K562 treated with DMSO at 1 percent for 24 hours (cell line): ENCODE results near the gene SPATA9. TPM values are rescaled to one million over a fixed set of nuclear protein-coding genes. Genes with fewer than 3 reads are reported as not detected.

Experiments used
- total RNA-seq: library from RNA; unstranded; fragments of 300-600 nt; gene quantifications from 2 replicates; pipeline ENCODE4 v1.2.3, GENCODE V29; 2022; ENCODE audit warnings: low read depth; ENCODE audit not compliant: insufficient read depth

The SPATA9 gene
- not detected in 2 replicates for total RNA-seq

GRCh38 chr5:95682891-95683290 is at the start of gene SPATA9:
Gene SPATA9 (minus strand): TSS chr5:95682991. CDS start chr5:95682854, 137 bp downstream.

GRCh38 chr5:95730730-95731570 is 48.2 kb upstream of the SPATA9 start, which contains the start of gene RHOBTB3:
Gene RHOBTB3 (plus strand): TSS chr5:95731336. CDS start chr5:95731683, 347 bp downstream.

GRCh38 chr5:95646569-95647431 is 36.0 kb downstream of the SPATA9 start, which contains the start of gene RFESD:
Gene RFESD (plus strand): TSS chr5:95646777. CDS start chr5:95652272, 5,495 bp downstream.

GRCh38 chr5:95620030-95620869 is 62.5 kb downstream of the SPATA9 start, which contains the start of gene GPR150:
Gene GPR150 (plus strand): TSS chr5:95620087. CDS start chr5:95620276, 189 bp downstream.

Other genes starting within 250 kb of the SPATA9 start
- 17.5 and 21.9 TPM in 2 replicates for gene SKIC3, start 128.0 kb downstream of the SPATA9 start, total RNA-seq
- 7.5 and 8.3 TPM in 2 replicates for gene ARSK, start 127.9 kb downstream of the SPATA9 start, total RNA-seq
- gene GPR150, start 62.9 kb downstream of the SPATA9 start, total RNA-seq = 0.13 TPM in 1 of 2 replicates, not detected in the other
- gene RFESD, start 36.2 kb downstream of the SPATA9 start, total RNA-seq = 13.9 and 17.1 TPM in 2 replicates
- 92.0 and 97.1 TPM in 2 replicates for gene RHOBTB3, start 48.3 kb upstream of the SPATA9 start, total RNA-seq
- gene GLRX, start 139.7 kb upstream of the SPATA9 start, total RNA-seq = 35.5 and 54.5 TPM in 2 replicates